Vagina (tissue), 2 donors: ENCODE data around the gene TIMM44. TPM values are rescaled to one million over a fixed set of nuclear protein-coding genes. Genes with fewer than 3 reads are reported as not detected.

ENCODE experiments used
- DNase-seq, 2 donors: peaks; one replicate each; pipeline ENCODE4 v3.0.0-alpha.2; 2017; ENCODE audit errors: extremely low spot score in 2 of 2
- H3K27ac ChIP-seq: fragments of 200-600 bp; sonication (generic); one replicate; pipeline ENCODE4 v1.5.1; 2019
- H3K27me3 ChIP-seq: fragments of 200-600 bp; sonication (generic); one replicate; pipeline ENCODE4 v1.5.1; 2019
- H3K36me3 ChIP-seq, 2 donors: fragments of 200-600 bp; sonication (generic); one replicate each; pipeline ENCODE4 v1.5.1; 2017 to 2019
- H3K4me1 ChIP-seq: fragments of 200-600 bp; sonication (generic); one replicate; pipeline ENCODE4 v1.5.1; 2019
- H3K4me3 ChIP-seq, 2 donors: fragments of 200-600 bp; sonication (generic); 1 replicate in 1 of 2; 2 replicates in 1 of 2; pipeline ENCODE4 v1.5.1; 2016 to 2019
- H3K9me3 ChIP-seq: fragments of 200-600 bp; sonication (generic); one replicate; pipeline ENCODE4 v1.5.1; 2019
- POLR2A ChIP-seq, 2 donors: fragments of 450-650 bp; IDR thresholded peaks; one replicate each; pipeline ENCODE4 v1.6.1; 2017; ENCODE audit warnings: antibody characterized with exemption in 2 of 2, mild to moderate bottlenecking in 2 of 2, moderate library complexity in 2 of 2
- POLR2AphosphoS5 ChIP-seq, 2 donors: sonication (generic); formaldehyde crosslinking; IDR thresholded peaks; one replicate each; pipeline ENCODE4 v1.9.0; 2017; ENCODE audit warnings: antibody characterized with exemption in 2 of 2, mild to moderate bottlenecking in 2 of 2, low read depth in 1 of 2; ENCODE audit not compliant: insufficient read depth in 1 of 2
- intact Hi-C: fragments of 100-400 bp; cut with DNase I; formaldehyde crosslinking; loops from one replicate; pipeline ENCODE4 v1.15.1; 2023
- total RNA-seq: library from RNA; depleted of rRNA; stranded (reverse); fragments of >200 nt; gene quantifications from one replicate; pipeline ENCODE4 v1.2.3, GENCODE V29; 2016
- TF ChIP-seq, protein P1 (sequence below), 3 experiments: fragments of 450-650 bp in 2 of 3; fragments of 200-600 bp in 1 of 3; sonication (generic) in 1 of 3; IDR thresholded peaks; one replicate each; pipeline ENCODE4 v1.5.1; 2017 to 2019; ENCODE audit warnings: antibody characterized with exemption in 3 of 3, mild to moderate bottlenecking in 2 of 3, moderate library complexity in 2 of 3

Gene TIMM44
- total RNA-seq, 1 donor from 2014 or later: 76.1 TPM

DNA sequence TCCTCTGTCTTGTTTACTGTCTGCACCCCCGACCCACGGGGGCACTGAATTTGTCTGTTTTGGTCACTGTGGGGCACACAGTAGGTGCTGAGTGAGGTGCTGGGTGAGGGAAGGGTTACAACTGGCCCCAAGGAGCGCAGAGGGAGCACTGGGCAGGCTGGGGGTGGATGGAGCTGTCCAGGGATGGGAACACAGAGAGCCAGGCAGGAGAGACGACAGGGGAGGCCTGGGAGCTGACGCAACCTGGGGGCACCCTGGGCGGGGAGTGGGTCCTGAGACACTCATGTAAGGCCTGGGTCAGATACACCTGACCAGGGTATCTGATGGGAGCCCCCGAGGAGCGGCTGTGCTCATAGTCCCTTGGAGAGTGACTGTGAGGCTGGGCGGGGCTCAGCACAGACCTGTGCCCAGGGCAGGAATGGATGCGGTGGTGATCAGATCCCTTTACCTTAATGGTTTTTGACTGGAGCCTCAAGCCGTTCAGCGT, 37.2 kb upstream of the TIMM44 start:
- Histone ChIP-seq H3K36me3 (peaks cover 0 to 44% of the 10 kb centered on the region in 2 donors), H3K9me3 (no peaks in the 10 kb centered on the region), H3K27ac (no peak overlapping the region), H3K27me3 (no peaks in the 10 kb centered on the region), H3K4me1 (no peaks in the 10 kb centered on the region), H3K4me3 (no peak overlapping the region)
- no peak for TF ChIP-seq POLR2AphosphoS5 (IDR thresholded peaks at IDR 0.05; ENCODE audit: insufficient read depth in 1 of 2, low read depth in 1 of 2)
- TF ChIP-seq, protein P1, sequence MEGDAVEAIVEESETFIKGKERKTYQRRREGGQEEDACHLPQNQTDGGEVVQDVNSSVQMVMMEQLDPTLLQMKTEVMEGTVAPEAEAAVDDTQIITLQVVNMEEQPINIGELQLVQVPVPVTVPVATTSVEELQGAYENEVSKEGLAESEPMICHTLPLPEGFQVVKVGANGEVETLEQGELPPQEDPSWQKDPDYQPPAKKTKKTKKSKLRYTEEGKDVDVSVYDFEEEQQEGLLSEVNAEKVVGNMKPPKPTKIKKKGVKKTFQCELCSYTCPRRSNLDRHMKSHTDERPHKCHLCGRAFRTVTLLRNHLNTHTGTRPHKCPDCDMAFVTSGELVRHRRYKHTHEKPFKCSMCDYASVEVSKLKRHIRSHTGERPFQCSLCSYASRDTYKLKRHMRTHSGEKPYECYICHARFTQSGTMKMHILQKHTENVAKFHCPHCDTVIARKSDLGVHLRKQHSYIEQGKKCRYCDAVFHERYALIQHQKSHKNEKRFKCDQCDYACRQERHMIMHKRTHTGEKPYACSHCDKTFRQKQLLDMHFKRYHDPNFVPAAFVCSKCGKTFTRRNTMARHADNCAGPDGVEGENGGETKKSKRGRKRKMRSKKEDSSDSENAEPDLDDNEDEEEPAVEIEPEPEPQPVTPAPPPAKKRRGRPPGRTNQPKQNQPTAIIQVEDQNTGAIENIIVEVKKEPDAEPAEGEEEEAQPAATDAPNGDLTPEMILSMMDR (IDR thresholded peaks at IDR 0.05): no peak
- no peak for TF ChIP-seq POLR2A (IDR thresholded peaks at IDR 0.05)
- no peak for DNase-seq
- intact Hi-C loops: no loop called here

DNA sequence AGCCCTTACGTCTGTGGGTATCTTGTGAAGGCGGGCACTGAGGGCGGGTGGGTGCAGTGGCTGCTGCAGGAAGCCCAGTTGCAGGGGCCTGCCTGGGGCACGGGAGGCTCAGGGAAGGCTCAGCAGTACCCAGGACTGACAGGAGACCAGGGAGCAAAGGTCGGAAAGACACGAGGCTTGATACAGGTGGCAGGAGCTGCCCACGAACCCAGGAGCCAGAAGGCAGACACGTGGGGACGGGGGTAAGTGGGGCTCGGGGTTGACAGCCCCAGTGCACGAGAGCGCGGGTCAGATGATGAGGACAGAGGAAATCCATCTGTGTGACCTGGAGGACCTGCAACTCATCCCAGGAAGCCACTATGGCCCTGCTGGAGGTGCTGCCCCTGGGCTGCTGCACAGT, 36.7 kb upstream of the TIMM44 start:
- no peak for DNase-seq
- no peak overlapping the region for H3K4me3 ChIP-seq
- intact Hi-C loops: no loop called here
- H3K9me3 ChIP-seq: no peaks in the 10 kb centered on the region
- H3K36me3 ChIP-seq: peaks cover 0 to 49% of the 10 kb centered on the region in 2 donors
- no peak overlapping the region for H3K27ac ChIP-seq
- no peaks in the 10 kb centered on the region for H3K4me1 ChIP-seq
- H3K27me3 ChIP-seq: no peaks in the 10 kb centered on the region
- TF ChIP-seq, protein P1 (IDR thresholded peaks at IDR 0.05): no peak
- TF ChIP-seq POLR2AphosphoS5 (IDR thresholded peaks at IDR 0.05; ENCODE audit: insufficient read depth in 1 of 2, low read depth in 1 of 2) (no peak), POLR2A (IDR thresholded peaks at IDR 0.05) (no peak)

DNA sequence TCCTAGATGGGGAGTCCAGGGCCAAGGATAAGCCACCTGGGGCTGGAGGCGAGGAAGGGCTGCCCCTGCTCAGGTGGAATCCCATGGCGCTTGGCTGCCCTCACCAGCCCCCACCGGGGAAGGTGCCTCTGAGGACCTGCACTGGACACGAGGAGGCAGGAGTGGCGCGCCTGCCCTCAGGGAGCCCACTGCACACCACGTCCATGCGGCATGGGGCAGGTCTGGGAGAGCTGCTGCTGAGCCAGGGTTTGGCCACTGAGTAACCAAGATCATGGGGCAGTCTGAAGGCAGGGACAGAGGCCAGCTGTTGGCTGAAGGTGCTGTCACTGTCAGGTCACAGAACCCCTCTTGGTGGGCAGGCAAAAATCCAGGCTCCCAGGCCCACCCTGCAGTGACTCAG, 36.1 kb upstream of the TIMM44 start:
- no peak overlapping the region for H3K27ac ChIP-seq
- H3K27me3 ChIP-seq: no peaks in the 10 kb centered on the region
- TF ChIP-seq POLR2AphosphoS5 (IDR thresholded peaks at IDR 0.05; ENCODE audit: insufficient read depth in 1 of 2, low read depth in 1 of 2) (no peak), POLR2A (IDR thresholded peaks at IDR 0.05) (no peak)
- TF ChIP-seq, protein P1 (IDR thresholded peaks at IDR 0.05): no peak
- H3K9me3 ChIP-seq: no peaks in the 10 kb centered on the region
- no peak for DNase-seq
- no peak overlapping the region for H3K4me3 ChIP-seq
- H3K36me3 ChIP-seq: peaks cover 0 to 55% of the 10 kb centered on the region in 2 donors
- intact Hi-C loops: no loop called here
- H3K4me1 ChIP-seq: no peaks in the 10 kb centered on the region

DNA sequence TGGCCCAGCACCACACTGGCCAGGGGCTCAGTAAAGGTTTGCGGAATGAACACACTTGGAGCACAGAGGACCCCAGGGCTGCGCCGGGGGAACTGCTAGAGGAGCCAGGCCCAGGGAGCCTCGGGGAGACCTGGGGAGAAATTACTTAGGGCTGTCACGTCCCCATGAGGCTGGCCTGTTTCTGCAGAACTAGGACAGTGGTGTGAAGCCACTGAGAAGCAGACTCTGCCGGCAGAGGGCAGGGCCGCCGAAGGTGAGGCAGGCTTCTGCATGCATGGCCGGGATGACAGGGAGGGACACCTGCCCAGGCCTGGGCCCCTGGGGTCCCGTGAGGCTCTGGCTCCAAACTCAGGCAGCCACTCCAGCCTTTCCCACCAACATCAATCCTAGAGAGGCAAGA, 35.5 kb upstream of the TIMM44 start:
- no peaks in the 10 kb centered on the region for H3K9me3 ChIP-seq
- no peak overlapping the region for H3K4me3 ChIP-seq
- no peaks in the 10 kb centered on the region for H3K4me1 ChIP-seq
- intact Hi-C loops: no loop called here
- TF ChIP-seq POLR2A (IDR thresholded peaks at IDR 0.05): no peak
- TF ChIP-seq POLR2AphosphoS5 (IDR thresholded peaks at IDR 0.05; ENCODE audit: insufficient read depth in 1 of 2, low read depth in 1 of 2): no peak
- TF ChIP-seq, protein P1 (IDR thresholded peaks at IDR 0.05): no peak
- peaks cover 0 to 61% of the 10 kb centered on the region in 2 donors for H3K36me3 ChIP-seq
- H3K27me3 ChIP-seq: no peaks in the 10 kb centered on the region
- DNase-seq: no peak
- no peak overlapping the region for H3K27ac ChIP-seq

DNA sequence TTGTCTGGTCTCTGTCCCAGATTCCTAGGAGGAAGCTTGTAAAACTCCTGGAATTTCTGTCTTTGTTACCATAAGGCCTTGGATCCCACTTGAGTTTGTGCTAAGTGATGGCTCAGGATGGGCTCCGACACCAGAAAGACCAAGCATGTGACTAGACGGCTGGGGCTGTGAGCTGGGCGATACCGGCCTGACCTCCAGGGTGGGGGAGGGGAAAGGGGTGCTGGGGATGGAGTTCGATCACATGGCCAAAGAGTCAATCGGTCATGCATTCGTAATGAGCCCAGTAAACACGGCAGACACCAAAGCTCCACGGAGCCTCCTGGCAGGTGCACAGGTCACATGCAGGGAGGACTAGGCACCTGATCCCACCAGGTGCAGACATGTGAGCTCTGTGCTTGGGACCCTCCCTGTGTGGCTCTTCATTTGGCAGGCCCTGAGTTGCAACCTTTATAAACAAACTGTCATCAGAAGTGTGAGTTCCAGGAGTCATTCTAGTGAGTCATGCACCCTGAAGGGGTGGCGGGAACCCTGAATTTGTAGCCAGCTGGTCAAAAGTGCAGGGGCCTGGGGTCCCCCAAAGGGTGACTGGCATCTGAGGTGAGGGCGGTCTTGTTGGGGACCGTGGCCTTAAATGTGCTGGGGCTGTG, 34.8 kb upstream of the TIMM44 start:
- intact Hi-C loops: no loop called here
- no peaks in the 10 kb centered on the region for H3K27me3 ChIP-seq
- H3K36me3 ChIP-seq: peaks cover 0 to 68% of the 10 kb centered on the region in 2 donors
- no peaks in the 10 kb centered on the region for H3K4me1 ChIP-seq
- no peak for TF ChIP-seq POLR2A (IDR thresholded peaks at IDR 0.05)
- TF ChIP-seq, protein P1 (IDR thresholded peaks at IDR 0.05): no peak
- TF ChIP-seq POLR2AphosphoS5 (IDR thresholded peaks at IDR 0.05; ENCODE audit: insufficient read depth in 1 of 2, low read depth in 1 of 2): no peak
- H3K9me3 ChIP-seq: no peaks in the 10 kb centered on the region
- DNase-seq: no peak
- H3K4me3 ChIP-seq: no peak overlapping the region
- no peak overlapping the region for H3K27ac ChIP-seq
